ENCODE measurements around the gene ZMYND15.

GRCh38 chr17:4718276-4718675 lies 21.4 kb upstream of the ZMYND15 start:
- TF ChIP-seq CTCF (IDR thresholded peaks at IDR 0.05; ENCODE audit: poor library complexity, severe bottlenecking) (no peak), POLR2AphosphoS5 (IDR thresholded peaks at IDR 0.05) (no peak)
